HCT116 (cell line): Measurements from ENCODE around the gene ADAM19. TPM values are rescaled to one million over a fixed set of nuclear protein-coding genes. Genes with fewer than 3 reads are reported as not detected.

Experiments
- ATAC-seq: fragments of 200-7000 bp; cut with Tn5 transposase; 2 replicates; pipeline ENCODE4 v1.9.1; 2020; ENCODE audit warnings: mild to moderate bottlenecking, moderate library complexity
- BruUV-seq: library from RNA; stranded (reverse); fragments of 400-500 nt; replicated peaks from 2 replicates; lab custom pipeline; 2021; lab: Mats Ljungman, UMichigan
- CTCF ChIA-PET: fragments of 300-600 bp; sonication (Branson Sonifier 250); formaldehyde crosslinking; loops from one replicate; lab custom pipeline; 2021; ENCODE audit warnings: antibody characterized with exemption; lab: Charles Lee
- POLR2A ChIA-PET: fragments of 300-600, 350-600 bp; sonication (Branson Sonifier 250); formaldehyde crosslinking; loops from one replicate; lab custom pipeline; 2021; ENCODE audit warnings: antibody characterized with exemption; lab: Charles Lee
- RAD21 ChIA-PET, 2 experiments: fragments of 300-600 bp; sonication (Branson Sonifier 250); formaldehyde crosslinking; loops; one replicate each; lab custom pipeline; 2023; ENCODE audit warnings: low total read pairs in 2 of 2; ENCODE audit not compliant: uncharacterized antibody in 2 of 2, unreplicated experiment in 2 of 2, low non-redundant PET in 1 of 2; lab: Charles Lee
- DNase-seq: peaks from one replicate; pipeline ENCODE4 v3.0.0-alpha.2; 2010; ENCODE audit warnings: low read depth, low spot score
- H2AFZ ChIP-seq: fragments of 200-600 bp; shearing (Covaris generic), sonication (generic); 2 replicates; pipeline ENCODE4 v1.6.1; 2017; ENCODE audit warnings: low read depth, mixed run types, mixed read lengths, antibody characterized with exemption, low read length; ENCODE audit not compliant: poor library complexity, severe bottlenecking
- H3K27ac ChIP-seq: 2 replicates; pipeline ENCODE4 v1.5.1; 2012; ENCODE audit warnings: low read depth, low read length
- H3K27me3 ChIP-seq: fragments of 200-600 bp; sonication (generic); 2 replicates; pipeline ENCODE4 v1.6.1; 2016; ENCODE audit warnings: mixed run types, low read length, mixed read lengths; ENCODE audit not compliant: insufficient read depth
- H3K36me3 ChIP-seq, 2 experiments: fragments of 200-500 bp in 1 of 2; fragments of 200-600 bp in 1 of 2; sonication (Bioruptor generic) in 1 of 2; sonication (generic) in 1 of 2; 2 replicates each; pipeline versions ENCODE4 v1.5.1 to v1.6.1; 2014 to 2016; ENCODE audit warnings: low read length in 2 of 2, inconsistent platforms in 1 of 2, mixed read lengths in 1 of 2, mixed run types in 1 of 2; ENCODE audit not compliant: insufficient read depth in 2 of 2, control insufficient read depth in 1 of 2
- H3K4me1 ChIP-seq, 2 experiments: fragments of 200-600 bp in 1 of 2; sonication (generic) in 1 of 2; 2 replicates each; pipeline versions ENCODE4 v1.5.1 to v1.6.1; 2012 to 2017; ENCODE audit warnings: low read length in 2 of 2, inconsistent platforms in 1 of 2, mild to moderate bottlenecking in 1 of 2, mixed read lengths in 1 of 2, mixed run types in 1 of 2, moderate library complexity in 1 of 2; ENCODE audit not compliant: insufficient read depth in 2 of 2, control insufficient read depth in 1 of 2
- H3K4me2 ChIP-seq: fragments of 200-600 bp; sonication (generic); 2 replicates; pipeline ENCODE4 v1.6.1; 2017; ENCODE audit warnings: mixed run types, low read length, mixed read lengths
- H3K4me3 ChIP-seq, 2 experiments: fragments of 200-600 bp in 1 of 2; sonication (generic) in 1 of 2; replicated peaks in 1 of 2; 2 replicates each; pipeline ENCODE4 v1.5.1; 2011 to 2016; ENCODE audit warnings: low read length in 2 of 2, control low read depth in 1 of 2, low read depth in 1 of 2, mild to moderate bottlenecking in 1 of 2, mixed read lengths in 1 of 2, mixed run types in 1 of 2
- H3K79me2 ChIP-seq: fragments of 200-600 bp; sonication (generic); 2 replicates; pipeline ENCODE4 v1.6.1; 2017; ENCODE audit warnings: mild to moderate bottlenecking, mixed run types, low read length, moderate library complexity, mixed read lengths; ENCODE audit not compliant: insufficient read depth
- H3K9ac ChIP-seq: fragments of 200-600 bp; sonication (generic); 2 replicates; pipeline ENCODE4 v1.6.1; 2016; ENCODE audit warnings: low read length, mixed read lengths
- H3K9me2 ChIP-seq: fragments of 200-600 bp; sonication (generic), shearing (Covaris generic); 2 replicates; pipeline ENCODE4 v1.6.1; 2017; ENCODE audit warnings: mixed run types, mild to moderate bottlenecking, moderate library complexity; ENCODE audit not compliant: insufficient read depth
- H3K9me3 ChIP-seq, 2 experiments: fragments of 200-500 bp in 1 of 2; fragments of 200-600 bp in 1 of 2; sonication (Bioruptor generic) in 1 of 2; sonication (generic) in 1 of 2; 2 replicates each; pipeline ENCODE4 v1.6.1; 2014 to 2017; ENCODE audit warnings: low read length in 2 of 2, mixed read lengths in 2 of 2, inconsistent platforms in 1 of 2, low read depth in 1 of 2, mild to moderate bottlenecking in 1 of 2, mixed run types in 1 of 2, moderate library complexity in 1 of 2; ENCODE audit not compliant: control insufficient read depth in 1 of 2, insufficient read depth in 1 of 2
- H4K20me1 ChIP-seq: fragments of 200-600 bp; sonication (generic), shearing (Covaris generic); 2 replicates; pipeline ENCODE4 v1.6.1; 2017; ENCODE audit warnings: mixed run types, mild to moderate bottlenecking, moderate library complexity; ENCODE audit not compliant: insufficient read depth
- ATF3 ChIP-seq: IDR thresholded peaks from 2 replicates; pipeline ENCODE4 v1.6.1; 2012
- CBX3 ChIP-seq: IDR thresholded peaks from 2 replicates; pipeline ENCODE4 v1.6.1; 2012; ENCODE audit warnings: low read depth
- CEBPB ChIP-seq: IDR thresholded peaks from 2 replicates; pipeline ENCODE4 v1.6.1; 2012; ENCODE audit warnings: low read depth
- EGR1 ChIP-seq: IDR thresholded peaks from 2 replicates; pipeline ENCODE4 v1.6.1; 2012; ENCODE audit warnings: low read depth
- ELF1 ChIP-seq: IDR thresholded peaks from 2 replicates; pipeline ENCODE4 v1.6.1; 2012; ENCODE audit warnings: low read depth, borderline replicate concordance
- EZH2phosphoT487 ChIP-seq: fragments of 200-600 bp; IDR thresholded peaks from 2 replicates; pipeline ENCODE4 v1.6.1; 2018; ENCODE audit warnings: antibody characterized with exemption, borderline replicate concordance
- JUND ChIP-seq: IDR thresholded peaks from 2 replicates; pipeline ENCODE4 v1.6.1; 2012
- POLR2A ChIP-seq: IDR thresholded peaks from 2 replicates; pipeline ENCODE4 v1.7.0; 2011; ENCODE audit warnings: borderline replicate concordance; ENCODE audit not compliant: insufficient read depth, insufficient read length; ENCODE audit errors: extremely low read depth
- POLR2AphosphoS5 ChIP-seq: IDR thresholded peaks from 2 replicates; pipeline ENCODE4 v1.6.1; 2011; ENCODE audit warnings: mild to moderate bottlenecking, low read depth, low read length, moderate library complexity
- RAD21 ChIP-seq: IDR thresholded peaks from 2 replicates; pipeline ENCODE4 v1.6.1; 2012; ENCODE audit warnings: low read depth, mild to moderate bottlenecking
- REST ChIP-seq: IDR thresholded peaks from 2 replicates; pipeline ENCODE4 v1.6.1; 2012; ENCODE audit warnings: low read depth
- SIN3A ChIP-seq: IDR thresholded peaks from 2 replicates; pipeline ENCODE4 v1.6.1; 2012; ENCODE audit warnings: low read depth
- SP1 ChIP-seq: IDR thresholded peaks from 2 replicates; pipeline ENCODE4 v1.6.1; 2012; ENCODE audit warnings: low read depth
- SRF ChIP-seq: IDR thresholded peaks from 2 replicates; pipeline ENCODE4 v1.6.1; 2012; ENCODE audit warnings: low read depth
- TCF7L2 ChIP-seq: IDR thresholded peaks from 2 replicates; pipeline ENCODE4 v1.7.0; 2011; ENCODE audit warnings: borderline replicate concordance, inconsistent platforms; ENCODE audit not compliant: insufficient read depth, insufficient read length; ENCODE audit errors: extremely low read depth
- ZFX ChIP-seq: fragments of 450-650 bp; IDR thresholded peaks from 2 replicates; pipeline ENCODE4 v1.6.1; 2017
- ZNF274 ChIP-seq: fragments of 200-500 bp; sonication (Bioruptor generic); IDR thresholded peaks from 2 replicates; pipeline ENCODE4 v1.6.1; 2014; ENCODE audit warnings: mild to moderate bottlenecking, low read depth, low read length, inconsistent platforms
- intact Hi-C: fragments of 100-400 bp; cut with micrococcal nuclease; formaldehyde crosslinking; loops from 2 replicates; pipeline ENCODE4 v1.10.0; 2022
- total RNA-seq: library from RNA; stranded (reverse); gene quantifications from one replicate; pipeline ENCODE4 v1.2.1, GENCODE V29; 2021; ENCODE audit not compliant: unreplicated experiment
- TF ChIP-seq, protein P1 (sequence below): IDR thresholded peaks from 2 replicates; pipeline ENCODE4 v1.6.1; 2012
- TF ChIP-seq, protein P2 (sequence below): IDR thresholded peaks from 2 replicates; pipeline ENCODE4 v1.6.1; 2011; ENCODE audit warnings: mild to moderate bottlenecking, low read length, moderate library complexity; ENCODE audit not compliant: insufficient replicate concordance; ENCODE audit errors: extremely low read depth
- TF ChIP-seq, protein P3 (sequence below), 3 experiments: fragments of 200-600 bp in 1 of 3; sonication (generic) in 1 of 3; IDR thresholded peaks in 2 of 3; conservative IDR thresholded peaks in 1 of 3; 2 replicates each; pipeline ENCODE4 v1.5.1; 2012 to 2017; ENCODE audit warnings: low read depth in 2 of 3, low read length in 2 of 3, antibody characterized with exemption in 1 of 3, borderline replicate concordance in 1 of 3, control low read depth in 1 of 3, mild to moderate bottlenecking in 1 of 3, mixed read lengths in 1 of 3, mixed run types in 1 of 3, moderate library complexity in 1 of 3; ENCODE audit not compliant: insufficient read depth in 1 of 3

Gene ADAM19
- total RNA-seq, 1 experiment from 2014 or later: 77.3 TPM

- Histone ChIP-seq H3K4me3 (no peak overlapping the region), H3K4me2 (no peak overlapping the region), H3K4me1 (peaks cover 0 to 18% of the 10 kb centered on the region in 2 experiments; a peak in 1 of 4 replicates), H2AFZ (no peak overlapping the region), H3K9me3 (no peaks in the 10 kb centered on the region), H3K9ac (no peak overlapping the region), H3K79me2 (peaks cover 62% of the 10 kb centered on the region; the same call in 1 of the 2 replicates), H3K36me3 (peaks cover 9 to 16% of the 10 kb centered on the region in 2 experiments; a peak in 3 of 4 replicates), H3K27ac (no peak overlapping the region), H3K27me3 (no peaks in the 10 kb centered on the region), H4K20me1 (no peaks in the 10 kb centered on the region), H3K9me2 (peaks cover 3% of the 10 kb centered on the region; the same call in 1 of the 2 replicates)
- ChIA-PET POLR2A (no interaction called here), CTCF (no interaction called here), RAD21 (no interaction called here)
- ATAC-seq (no peak), DNase-seq (no peak)
- no peak for TF ChIP-seq CBX3
- TF ChIP-seq, protein P1, sequence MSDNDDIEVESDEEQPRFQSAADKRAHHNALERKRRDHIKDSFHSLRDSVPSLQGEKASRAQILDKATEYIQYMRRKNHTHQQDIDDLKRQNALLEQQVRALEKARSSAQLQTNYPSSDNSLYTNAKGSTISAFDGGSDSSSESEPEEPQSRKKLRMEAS: no peak
- no peak for TF ChIP-seq ATF3
- TF ChIP-seq, protein P2, sequence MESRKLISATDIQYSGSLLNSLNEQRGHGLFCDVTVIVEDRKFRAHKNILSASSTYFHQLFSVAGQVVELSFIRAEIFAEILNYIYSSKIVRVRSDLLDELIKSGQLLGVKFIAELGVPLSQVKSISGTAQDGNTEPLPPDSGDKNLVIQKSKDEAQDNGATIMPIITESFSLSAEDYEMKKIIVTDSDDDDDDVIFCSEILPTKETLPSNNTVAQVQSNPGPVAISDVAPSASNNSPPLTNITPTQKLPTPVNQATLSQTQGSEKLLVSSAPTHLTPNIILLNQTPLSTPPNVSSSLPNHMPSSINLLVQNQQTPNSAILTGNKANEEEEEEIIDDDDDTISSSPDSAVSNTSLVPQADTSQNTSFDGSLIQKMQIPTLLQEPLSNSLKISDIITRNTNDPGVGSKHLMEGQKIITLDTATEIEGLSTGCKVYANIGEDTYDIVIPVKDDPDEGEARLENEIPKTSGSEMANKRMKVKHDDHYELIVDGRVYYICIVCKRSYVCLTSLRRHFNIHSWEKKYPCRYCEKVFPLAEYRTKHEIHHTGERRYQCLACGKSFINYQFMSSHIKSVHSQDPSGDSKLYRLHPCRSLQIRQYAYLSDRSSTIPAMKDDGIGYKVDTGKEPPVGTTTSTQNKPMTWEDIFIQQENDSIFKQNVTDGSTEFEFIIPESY: no peak
- TF ChIP-seq, protein P3, sequence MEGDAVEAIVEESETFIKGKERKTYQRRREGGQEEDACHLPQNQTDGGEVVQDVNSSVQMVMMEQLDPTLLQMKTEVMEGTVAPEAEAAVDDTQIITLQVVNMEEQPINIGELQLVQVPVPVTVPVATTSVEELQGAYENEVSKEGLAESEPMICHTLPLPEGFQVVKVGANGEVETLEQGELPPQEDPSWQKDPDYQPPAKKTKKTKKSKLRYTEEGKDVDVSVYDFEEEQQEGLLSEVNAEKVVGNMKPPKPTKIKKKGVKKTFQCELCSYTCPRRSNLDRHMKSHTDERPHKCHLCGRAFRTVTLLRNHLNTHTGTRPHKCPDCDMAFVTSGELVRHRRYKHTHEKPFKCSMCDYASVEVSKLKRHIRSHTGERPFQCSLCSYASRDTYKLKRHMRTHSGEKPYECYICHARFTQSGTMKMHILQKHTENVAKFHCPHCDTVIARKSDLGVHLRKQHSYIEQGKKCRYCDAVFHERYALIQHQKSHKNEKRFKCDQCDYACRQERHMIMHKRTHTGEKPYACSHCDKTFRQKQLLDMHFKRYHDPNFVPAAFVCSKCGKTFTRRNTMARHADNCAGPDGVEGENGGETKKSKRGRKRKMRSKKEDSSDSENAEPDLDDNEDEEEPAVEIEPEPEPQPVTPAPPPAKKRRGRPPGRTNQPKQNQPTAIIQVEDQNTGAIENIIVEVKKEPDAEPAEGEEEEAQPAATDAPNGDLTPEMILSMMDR (IDR thresholded peaks at IDR 0.05 in 2 of 3, conservative IDR thresholded peaks at IDR 0.05 in 1 of 3; ENCODE audit: borderline replicate concordance in 1 of 3, insufficient read depth in 1 of 3, low read depth in 2 of 3, low read length in 2 of 3): no peak
- TF ChIP-seq POLR2A: no peak
- TF ChIP-seq POLR2AphosphoS5: no peak
- TF ChIP-seq ELF1: no peak
- TF ChIP-seq RAD21: no peak
- TF ChIP-seq EZH2phosphoT487: no peak
- TF ChIP-seq ZFX: no peak
- TF ChIP-seq TCF7L2: no peak
- TF ChIP-seq CEBPB: no peak
- TF ChIP-seq ZNF274: no peak
- TF ChIP-seq EGR1: no peak
- TF ChIP-seq SRF: no peak
- TF ChIP-seq SP1: no peak
- TF ChIP-seq JUND: no peak
- TF ChIP-seq SIN3A: no peak
- no peak for TF ChIP-seq REST
- intact Hi-C loops: no loop called here
- no TSS peak for BruUV-seq
These were observed 36.0 kb downstream of the ADAM19 start for GRCh38 chr5:157539503-157540022.
